Stimulated activated CD4-positive, alpha-beta T cell treated with anti-CD3 and anti-CD28 coated beads, TNF-alpha, amount 100 ng/mL, for 24 hours (primary cell): Measurements from ENCODE around the gene NRN1.
"Not testable (repeated sequence)": the region's sequence is repeated elsewhere in the genome, so short reads cannot be mapped to it uniquely, and the experiment has no call there.

Source experiments
- DNase-seq, 3 experiments: peaks; one replicate each; pipeline ENCODE4 v3.0.0-alpha.2; 2020; ENCODE audit warnings: low read depth in 3 of 3

NRN1 gene, protein sequence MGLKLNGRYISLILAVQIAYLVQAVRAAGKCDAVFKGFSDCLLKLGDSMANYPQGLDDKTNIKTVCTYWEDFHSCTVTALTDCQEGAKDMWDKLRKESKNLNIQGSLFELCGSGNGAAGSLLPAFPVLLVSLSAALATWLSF

DNA sequence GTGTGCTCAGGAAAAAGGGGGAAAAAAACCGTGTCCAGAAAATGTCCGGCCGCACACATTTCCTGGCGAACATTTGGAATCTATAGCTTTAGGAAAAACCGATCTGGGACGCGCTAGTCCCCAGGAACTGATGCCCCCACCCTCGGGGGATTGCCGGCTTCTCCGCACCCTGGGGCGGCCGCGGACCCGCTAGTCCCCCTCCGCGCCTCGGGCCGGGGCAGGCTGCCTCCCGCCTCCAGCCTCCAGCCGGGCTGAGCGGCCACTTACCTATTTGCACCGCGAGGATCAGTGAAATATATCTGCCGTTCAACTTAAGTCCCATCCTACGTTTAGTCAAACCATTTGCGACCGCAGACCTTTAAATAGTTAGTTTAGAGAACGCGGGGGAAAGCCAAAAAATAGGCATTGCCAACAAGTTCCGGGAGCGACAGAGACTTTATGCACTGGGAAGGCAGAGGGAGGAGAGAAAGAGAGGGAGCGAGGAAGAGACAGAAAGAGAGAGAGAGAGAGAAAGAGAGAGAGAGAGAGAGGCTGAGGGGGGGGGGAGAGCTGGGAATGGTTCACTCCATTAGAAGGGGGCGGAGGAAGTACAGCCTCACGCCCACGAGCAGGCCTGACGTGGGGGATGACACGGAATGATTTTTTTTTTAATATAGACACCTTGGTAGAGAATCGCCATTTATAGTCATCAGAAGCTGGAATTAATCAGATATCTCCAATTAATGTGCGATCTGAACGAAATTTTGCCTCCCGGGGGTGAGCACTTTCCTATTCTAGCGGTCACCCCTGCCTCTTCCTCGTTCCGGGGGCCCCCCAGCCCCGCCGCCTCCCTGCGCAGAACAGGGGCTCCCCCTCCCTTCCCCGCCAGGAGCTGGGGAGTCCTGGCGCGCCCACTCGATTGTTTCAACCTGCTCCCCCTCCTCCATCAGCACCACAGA lies at the start of gene NRN1:
TSS of gene NRN1 (minus strand) at position 498 of the 938 bp plus-strand sequence. CDS start at position 322, 176 bp downstream.
- no peak for DNase-seq

DNA sequence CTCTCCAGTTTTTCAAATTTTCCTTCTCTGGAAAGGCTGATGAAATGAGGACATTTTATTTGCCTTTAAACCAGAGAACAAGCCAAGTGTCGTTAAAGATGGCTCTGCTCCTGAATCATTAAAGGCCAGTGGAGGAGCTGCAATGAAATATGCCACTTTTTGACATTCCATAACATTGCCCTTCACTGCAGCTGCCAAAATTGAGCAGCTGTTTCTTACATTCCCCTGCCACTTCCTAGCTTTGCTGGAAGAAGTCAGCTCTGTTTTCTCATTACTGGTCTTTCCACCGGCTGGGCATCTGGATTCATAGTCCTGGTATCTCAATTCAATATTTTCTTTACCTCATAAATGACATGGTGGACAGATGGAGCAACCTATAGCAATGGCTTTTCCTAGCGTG lies 45.5 kb upstream of the NRN1 start:
- no peak for DNase-seq

DNA sequence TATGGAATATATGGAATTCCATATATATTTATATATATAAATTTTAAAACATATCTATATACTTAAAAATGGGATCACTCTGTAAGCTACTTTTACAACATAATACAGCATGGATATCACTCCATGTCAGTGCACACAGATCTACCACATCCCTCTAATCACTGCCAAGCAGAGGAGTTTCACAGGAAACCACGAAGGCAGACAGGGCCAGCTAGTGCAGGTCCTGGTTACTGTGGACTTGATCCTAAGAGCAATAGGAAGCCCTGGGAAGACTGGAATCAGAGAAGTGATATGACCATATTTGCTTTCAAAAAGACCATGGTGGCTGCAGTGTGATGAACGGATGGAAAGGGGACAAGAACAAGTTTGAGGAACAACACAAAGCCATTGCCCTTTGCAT lies 40.0 kb upstream of the NRN1 start:
- DNase-seq = no peak

DNA sequence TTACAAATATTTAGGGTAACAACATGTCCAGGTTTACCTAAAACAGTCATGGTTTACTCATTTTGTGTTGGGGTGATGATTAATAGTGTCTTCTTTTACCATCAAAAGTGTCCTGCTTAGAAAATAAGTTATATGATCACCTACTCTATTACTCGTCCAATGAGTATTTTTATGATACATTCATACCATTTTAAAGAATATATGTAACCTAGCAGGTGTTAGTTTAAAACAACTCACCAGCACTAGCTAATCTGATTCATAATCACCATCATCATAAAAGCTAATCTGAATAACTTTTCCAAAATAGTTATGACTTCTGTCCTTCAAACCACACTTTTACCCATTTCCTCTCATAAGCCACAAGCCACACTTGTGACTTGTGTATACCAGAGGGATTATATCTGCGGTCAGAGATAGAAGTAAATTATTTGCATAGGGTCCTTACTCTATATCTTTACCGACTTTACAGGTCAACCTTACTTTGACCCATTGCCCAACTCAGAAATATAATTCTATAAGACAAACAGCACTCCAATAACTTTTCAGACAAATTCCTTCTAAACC lies 33.3 kb upstream of the NRN1 start:
- no peak for DNase-seq

DNA sequence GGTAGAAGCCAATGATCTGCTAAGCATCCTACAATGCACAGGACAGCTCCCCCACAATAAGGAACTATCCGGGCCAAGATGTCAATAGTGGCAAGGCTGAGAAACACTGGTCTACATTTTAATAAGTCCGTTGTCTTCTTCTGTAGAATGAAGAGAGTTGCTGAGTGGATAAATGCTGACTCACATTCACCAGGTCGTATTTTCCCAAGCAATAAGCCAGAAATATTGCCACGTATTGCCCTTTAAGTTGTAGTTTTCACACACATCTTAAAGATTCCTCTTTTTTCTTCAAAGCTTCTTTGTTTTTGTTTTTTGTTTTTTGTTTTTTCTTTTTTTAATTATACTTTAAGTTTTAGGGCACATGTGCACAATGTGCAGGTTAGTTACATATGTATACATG lies 30.5 kb upstream of the NRN1 start:
- DNase-seq = no peak

DNA sequence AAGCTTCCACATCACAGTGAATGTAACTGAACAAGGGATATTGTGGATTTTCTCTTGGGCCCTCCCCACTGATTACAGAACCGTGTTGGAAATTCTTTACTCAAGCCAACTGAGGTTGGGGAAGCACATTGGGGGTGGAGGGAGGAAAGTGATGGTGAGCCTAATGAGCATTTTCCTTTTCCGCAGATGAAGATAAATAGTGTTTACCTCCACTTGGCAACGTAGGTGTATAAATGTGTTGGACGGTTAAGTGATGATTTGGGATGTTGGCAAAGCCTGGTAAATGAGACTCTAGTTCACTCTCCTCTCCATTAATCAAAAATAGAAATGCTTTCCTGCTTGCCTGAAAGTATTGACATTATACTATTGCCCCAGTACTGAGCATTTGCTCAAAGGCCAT lies 27.1 kb upstream of the NRN1 start:
- DNase-seq = no peak

DNA sequence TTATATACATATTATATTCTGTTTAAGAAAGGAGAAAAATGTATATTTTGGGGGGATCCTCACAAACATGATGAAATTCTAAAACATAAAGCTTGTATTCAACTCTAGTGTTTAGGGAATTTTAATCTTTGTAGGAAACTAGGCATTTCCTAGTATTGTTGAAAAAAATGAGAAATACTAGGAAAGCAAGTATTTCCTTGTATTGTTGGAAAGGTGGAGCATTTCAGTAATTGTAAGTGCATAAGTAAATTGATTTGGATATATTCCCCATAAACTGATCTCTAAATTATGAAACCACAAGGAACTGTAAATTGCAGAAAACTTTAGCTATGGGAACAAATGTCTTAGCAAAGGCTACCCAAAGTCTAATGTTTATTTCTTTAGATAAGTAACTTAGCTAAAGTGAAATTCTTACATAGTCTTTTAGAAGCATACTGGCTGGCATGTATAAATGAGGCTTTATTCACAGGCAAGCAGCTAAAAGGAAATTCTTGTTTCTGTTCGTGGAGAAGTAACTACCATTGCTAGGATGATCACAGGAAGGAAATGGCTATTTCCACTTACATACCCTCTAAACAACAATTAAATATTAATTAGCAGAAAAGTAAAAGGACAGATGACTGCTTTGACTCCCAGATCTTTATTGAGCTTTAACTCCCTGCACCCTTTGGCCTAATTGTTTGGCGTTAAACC lies 19.9 kb upstream of the NRN1 start:
- no peak for DNase-seq

DNA sequence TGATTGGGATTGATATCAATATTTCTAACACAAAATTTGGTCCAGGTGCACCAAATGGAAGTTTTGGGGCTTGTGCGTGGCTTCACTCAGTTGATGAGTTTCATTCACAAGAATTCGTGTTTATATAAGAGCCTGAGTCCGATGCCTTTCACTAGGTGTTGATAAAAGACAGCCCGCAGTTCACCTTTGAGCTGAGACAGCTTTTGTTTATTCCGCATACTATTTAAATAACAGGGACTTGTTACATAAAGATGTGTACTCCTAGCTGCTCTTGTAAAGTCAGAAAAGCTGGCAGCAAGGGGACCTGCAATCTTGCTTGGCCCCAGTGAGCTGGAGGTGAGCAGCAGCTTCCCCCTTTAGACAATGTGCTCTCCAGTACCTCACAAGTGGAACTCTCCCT lies 19.0 kb upstream of the NRN1 start:
- DNase-seq = no peak

DNA sequence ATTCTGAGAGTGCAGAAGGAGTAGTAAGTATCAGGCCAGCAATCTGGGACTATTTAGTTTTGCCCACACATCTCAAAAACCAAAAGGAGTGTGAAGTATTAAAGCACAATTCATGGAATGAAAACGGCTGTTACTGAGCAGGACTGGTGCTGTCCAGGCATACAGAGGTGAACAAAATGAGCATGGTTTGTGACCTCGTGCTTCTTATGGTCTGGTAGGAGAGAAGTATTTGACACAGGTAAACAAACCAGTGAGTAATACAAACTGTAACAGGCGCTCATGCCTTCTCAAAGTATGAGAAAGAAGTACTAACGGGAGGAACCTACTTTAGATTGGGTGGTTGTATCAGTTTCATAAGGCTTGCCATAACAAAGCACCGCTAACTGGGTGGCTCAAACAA lies 17.5 kb upstream of the NRN1 start:
- DNase-seq = no peak

DNA sequence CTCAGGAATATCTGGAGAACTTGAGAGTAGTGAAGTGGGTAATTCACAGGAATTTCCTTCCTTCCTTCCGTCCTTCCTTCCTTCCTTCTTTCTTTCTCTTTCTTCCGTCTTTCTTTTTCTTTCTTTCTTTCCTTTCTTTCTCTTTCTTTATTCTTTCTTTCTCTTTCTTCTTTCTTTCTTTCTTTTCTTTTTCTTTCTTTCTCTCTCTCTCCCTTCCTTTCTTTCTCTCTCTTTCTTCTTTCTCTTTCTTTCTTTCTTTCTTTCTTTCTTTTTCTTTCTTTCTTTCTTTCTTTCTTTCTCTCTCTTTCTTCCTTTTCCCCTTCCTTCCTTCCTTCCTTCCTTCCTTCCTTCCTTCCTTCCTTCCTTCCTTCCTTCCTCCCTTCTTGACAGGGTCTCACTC lies 16.1 kb upstream of the NRN1 start:
- DNase-seq = not testable (repeated sequence)

DNA sequence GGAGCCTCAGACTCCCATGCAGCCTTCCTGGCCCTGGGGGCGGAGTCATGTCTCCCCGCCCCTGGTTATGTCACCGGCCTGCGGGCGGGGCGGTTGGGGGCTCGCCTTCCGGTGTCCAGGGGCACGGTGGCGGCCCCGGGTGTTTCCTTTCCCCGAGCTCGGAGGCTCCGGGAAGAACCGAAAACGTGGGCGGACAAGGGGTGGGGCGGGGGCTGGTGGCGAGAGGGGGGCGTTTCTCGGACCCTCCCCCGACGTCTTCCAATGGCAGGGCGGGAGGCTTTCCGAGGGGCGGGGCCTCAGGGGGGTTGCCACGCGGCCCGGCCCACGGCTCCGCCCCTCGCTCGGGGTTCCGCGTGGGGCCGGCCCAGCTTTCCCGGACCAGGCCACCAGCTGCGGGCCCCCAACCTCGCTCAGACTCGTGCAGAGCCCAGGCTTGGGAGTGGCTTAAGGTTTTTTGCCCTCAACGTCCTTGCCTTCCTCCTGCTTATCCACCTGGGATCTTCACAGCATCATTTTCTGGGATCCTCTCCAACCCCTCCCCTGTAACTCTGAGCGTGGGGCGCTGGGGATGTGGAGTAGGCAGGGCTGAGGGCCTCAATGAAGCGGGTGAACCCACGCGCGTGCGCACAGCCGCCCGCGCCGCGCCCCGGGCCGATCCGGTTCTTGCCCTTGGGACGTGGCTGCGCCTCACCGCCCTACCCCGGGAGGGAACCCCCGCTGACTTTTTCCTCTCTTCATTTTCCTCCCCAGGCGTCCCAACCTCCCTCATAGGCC lies 2.1 kb upstream of the NRN1 start:
- DNase-seq = peak in 2 of 3 experiments; percentile 19 to 76

DNA sequence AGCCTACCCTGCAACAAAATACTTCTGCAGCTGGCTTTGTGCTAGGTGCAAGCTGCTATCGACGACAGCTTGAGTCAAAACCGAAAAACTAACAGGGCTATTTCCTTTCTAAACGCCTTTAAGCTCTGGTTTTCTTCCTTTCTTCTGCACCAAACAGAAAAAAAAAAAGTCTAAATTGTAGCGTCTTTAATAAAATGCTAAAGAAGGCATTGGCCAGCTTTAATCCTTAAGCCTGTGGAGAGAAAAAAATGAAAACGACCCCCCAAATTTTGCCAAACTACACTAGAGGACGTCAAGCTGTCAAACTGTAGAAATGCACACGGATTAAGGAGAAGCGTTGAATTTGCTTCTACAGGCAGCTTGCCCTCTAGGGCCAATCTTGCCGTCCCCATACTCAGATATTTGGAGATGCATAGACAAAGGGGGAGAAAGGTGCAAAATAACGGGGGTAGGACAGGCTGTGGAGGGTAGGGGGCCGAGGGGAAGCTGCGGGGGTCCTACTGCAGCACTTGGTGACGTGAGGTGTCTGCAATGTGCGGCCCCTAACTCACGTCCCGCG lies 1.4 kb upstream of the NRN1 start:
- DNase-seq = no peak

DNA sequence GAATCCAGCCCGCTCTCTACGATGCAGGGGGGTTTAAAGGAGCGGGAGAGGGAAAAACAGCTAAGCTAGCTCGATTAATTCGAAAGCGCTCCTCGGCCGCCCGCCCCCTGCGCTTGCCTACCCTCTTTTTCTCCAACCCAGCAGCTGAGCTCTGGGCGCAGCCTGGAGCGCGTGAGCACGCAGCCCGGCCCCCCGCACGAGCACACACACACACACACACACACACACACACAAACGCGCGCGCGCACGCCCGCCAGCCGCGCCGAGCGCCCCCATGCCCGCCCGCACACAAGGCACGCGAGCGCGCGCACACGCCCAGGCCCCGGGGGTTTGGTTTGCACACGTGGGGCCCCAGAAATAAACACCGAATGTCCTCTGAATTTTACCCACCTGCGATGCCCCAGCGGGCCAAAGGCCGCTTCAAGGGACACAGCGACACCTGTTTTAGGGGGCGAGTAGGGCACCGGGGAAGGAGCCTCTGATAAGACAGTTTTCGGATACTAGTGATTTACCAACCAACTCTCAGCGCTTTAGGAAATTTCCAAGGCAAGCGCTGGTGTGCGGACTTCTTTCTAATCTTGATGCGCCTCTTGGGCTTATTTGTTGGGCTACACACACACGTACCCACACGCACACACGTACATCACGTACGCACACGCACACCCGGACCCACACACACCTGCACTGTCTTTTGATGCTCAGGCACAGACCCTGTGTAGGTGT lies 802 bp upstream of the NRN1 start:
- DNase-seq = peak in 1 of 3 experiments; percentile 48

DNA sequence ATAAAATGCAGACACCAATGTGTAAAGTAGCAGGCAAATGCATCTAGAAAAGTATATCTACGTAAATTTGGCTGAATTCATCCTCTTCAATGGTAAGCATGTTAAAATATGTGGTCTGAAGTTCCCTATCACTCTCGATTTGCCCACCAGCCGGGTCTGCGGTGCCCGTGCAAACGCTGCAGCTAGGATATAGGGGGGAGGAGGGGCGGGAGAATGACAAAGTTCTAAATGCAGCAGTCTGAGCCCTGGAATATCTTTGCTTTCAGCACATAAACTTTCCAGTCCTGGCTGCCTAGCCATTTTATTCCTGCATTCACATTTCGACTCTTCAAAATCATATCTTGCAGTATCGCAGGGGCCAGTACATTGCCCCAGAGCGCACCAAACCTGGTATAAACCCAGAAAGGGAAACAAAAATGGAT lies 708 bp downstream of the NRN1 start:
- DNase-seq = no peak

DNA sequence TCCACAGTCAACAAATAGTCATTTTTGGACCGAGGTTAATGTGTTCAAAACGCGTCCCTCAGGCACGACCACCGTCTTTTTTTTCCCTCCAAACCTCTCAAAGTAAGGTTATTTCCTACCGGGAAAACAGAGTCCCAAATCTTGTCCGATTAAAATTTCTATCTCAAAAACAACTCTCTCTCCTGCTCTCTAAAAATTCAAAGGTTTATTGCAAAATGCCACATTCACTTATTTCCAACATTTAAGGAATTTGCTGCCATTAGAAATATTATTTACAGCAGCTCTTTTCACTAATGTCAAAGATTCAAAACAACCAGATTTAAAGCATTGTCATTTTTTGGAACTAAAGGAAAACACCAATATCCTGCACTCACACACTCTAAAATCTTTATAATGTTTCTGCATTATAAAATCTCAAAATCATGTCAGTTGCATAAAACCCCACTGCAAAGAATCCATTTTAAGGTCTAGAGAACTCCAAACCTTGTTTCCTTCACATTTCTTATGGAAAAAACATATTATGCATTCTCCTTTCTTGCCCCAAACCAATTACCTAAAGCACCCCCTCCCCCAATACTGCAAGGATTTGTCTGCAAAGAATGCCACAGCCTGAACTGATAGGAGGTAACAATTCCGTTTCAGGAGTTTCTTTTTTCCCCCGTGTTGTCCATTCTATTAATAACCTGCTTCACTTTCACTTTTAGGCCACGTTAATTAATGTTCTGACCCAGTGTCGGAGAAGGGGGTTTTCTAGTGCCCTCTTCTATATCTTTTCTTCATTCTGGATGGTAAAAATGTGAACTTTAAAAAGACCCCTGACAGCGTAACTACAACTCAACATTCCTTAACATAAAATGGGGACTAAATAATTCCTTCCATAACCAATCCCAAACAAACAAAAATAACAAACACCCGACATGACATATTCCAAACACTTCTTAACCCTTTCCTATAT lies 1.4 kb downstream of the NRN1 start:
- no peak for DNase-seq

DNA sequence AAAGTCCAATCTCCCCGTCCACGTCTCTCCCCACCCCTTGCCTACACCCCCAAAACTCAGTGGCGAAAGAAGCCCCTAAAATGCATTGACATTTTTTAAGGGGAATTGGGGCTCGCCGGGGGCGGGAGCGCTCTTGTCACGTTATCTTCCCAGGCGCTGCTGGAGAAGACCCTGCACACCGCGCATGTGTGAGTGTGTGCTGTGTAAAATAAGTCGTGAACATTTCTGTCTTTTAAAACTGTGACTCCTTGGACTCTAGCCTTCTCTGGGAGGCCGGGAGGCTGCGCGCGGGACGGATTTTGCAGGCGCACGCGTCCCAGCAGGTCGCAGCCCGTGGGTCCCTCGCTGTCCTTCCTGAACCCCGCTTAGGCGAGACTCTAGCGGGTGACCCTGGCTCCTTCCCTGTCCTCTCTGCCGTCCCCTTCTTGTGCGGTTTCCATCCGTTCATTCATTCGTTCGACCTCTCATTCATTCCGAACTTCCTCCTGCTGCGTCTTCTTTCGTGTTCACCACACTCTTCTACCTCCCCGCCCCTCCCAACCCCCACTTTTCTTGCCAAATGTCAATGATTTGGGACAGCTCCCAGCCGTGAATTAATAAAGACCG lies 2.2 kb downstream of the NRN1 start:
- DNase-seq = no peak

DNA sequence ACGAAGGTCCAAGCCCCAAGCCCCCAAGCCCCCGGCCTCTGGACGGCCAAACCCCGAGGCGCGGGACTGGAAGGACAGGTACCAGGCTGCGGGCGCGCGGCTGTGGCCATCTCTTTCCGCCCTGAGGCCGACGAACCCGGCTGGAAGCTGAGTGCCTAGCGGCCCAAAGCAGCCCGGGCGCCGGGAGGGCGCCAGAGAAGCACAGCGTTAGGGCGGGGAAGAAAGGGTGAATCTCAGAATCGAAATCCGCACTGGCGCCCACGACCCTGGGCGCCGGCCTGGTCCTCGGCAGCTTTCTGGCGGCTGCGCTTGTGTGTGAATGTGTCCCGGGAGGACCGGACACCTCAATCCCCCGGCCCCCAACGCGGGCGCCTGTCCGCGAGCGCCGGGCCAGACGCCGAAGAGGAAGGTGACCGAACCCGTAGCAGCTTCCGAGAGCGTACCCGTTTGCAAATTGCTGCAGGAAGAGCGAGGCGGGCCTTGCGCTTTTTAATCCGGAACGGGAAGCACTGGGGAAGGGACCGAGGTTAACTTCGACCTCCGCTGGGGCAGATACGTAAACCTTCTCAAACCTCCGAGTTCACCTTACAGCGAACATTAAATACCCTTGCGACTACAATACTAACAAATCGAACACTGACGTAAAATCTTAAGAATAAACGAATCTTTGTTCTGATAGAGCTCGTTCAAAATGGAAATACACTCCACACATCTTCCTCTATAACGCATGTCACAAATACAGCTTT lies 2.9 kb downstream of the NRN1 start:
- no peak for DNase-seq
